ENCODE results near the gene GSK3A.

DNA sequence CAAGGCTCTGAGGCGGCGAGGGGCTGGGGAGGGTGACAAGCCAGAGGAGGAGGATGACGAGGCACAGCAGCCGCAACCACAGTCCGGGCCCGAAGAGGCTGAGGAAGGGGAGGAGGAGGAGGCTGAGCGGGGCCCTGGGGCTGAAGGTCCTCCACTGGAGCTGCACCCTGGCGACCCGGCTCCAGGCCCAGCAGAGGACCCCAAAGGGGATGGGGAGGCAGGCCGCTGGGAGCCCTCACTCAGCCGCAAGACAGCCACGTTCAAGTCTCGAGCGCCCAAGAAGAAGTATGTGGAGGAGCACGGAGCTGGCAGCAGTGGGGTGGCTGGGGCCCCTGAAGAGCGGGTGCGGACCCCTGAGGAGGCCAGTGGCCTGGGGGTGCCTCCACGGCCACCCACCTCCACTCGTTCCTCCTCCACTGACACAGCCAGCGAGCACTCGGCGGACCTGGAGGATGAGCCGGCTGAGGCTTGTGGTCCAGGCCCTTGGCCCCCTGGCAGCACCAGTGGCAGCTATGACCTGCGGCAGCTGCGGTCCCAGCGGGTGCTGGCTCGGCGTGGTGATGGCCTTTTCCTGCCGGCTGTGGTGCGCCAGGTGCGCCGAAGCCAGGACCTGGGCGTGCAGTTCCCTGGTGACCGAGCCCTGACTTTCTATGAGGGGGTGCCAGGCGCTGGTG lies 29.6 kb upstream of the GSK3A start:
- no peak for TF ChIP-seq YY1 (IDR thresholded peaks at IDR 0.05; ENCODE audit: insufficient read depth, insufficient read length)
- TF ChIP-seq ZNF274 (IDR thresholded peaks at IDR 0.05; ENCODE audit: low read depth, low read length), result no peak
- TF ChIP-seq SUZ12 (IDR thresholded peaks at IDR 0.05; ENCODE audit: extremely low read depth, insufficient read depth, insufficient read length), result no peak
